IMR-90 (cell line): ENCODE measurements around the gene MAPK1. TPM values are rescaled to one million over a fixed set of nuclear protein-coding genes. Genes with fewer than 3 reads are reported as not detected.
A peak's percentile ranks its signal among the peaks of the same experiment; 100 is the strongest.

Source experiments
- ATAC-seq: fragments of 200-7000 bp; cut with Tn5 transposase; 2 replicates; pipeline ENCODE4 v1.9.1; 2020; ENCODE audit warnings: low read depth, mild to moderate bottlenecking, moderate library complexity
- BruUV-seq: library from RNA; stranded (reverse); fragments of 400-500 nt; replicated peaks from 2 replicates; lab custom pipeline; 2021; lab: Mats Ljungman, UMichigan
- CTCF ChIA-PET: fragments of 300-600 bp; formaldehyde crosslinking; extraction: SDS; loops from one replicate; lab custom pipeline; 2021; ENCODE audit warnings: antibody characterized with exemption; lab: Yijun Ruan, JAX
- POLR2A ChIA-PET: fragments of 300-600 bp; sonication (Branson Sonifier 250); formaldehyde crosslinking; loops from one replicate; lab custom pipeline; 2022; ENCODE audit warnings: antibody characterized with exemption; ENCODE audit not compliant: unreplicated experiment; lab: Charles Lee
- DNase-seq: peaks from one replicate; pipeline ENCODE4 v3.0.0; 2013
- H2AFZ ChIP-seq: replicated peaks from 2 replicates; pipeline ENCODE3; 2013; ENCODE audit warnings: low read length, mild to moderate bottlenecking; ENCODE audit not compliant: poor library complexity
- H2AK5ac ChIP-seq: 2 replicates; pipeline ENCODE4 v1.6.1; 2013; ENCODE audit warnings: low read depth, low read length, inconsistent platforms
- H2AK9ac ChIP-seq: replicated peaks from 2 replicates; pipeline ENCODE3; 2013; ENCODE audit warnings: mild to moderate bottlenecking, low read depth, low read length, moderate library complexity; ENCODE audit not compliant: poor library complexity
- H2BK120ac ChIP-seq: 2 replicates; pipeline ENCODE4 v1.6.1; 2013; ENCODE audit warnings: low read depth, low read length, inconsistent platforms
- H2BK15ac ChIP-seq: 3 replicates; pipeline ENCODE4 v1.6.1; 2013; ENCODE audit warnings: low read depth, low read length, inconsistent platforms
- H2BK20ac ChIP-seq: 2 replicates; pipeline ENCODE4 v1.6.1; 2013; ENCODE audit warnings: low read depth, mild to moderate bottlenecking, inconsistent platforms, low read length, moderate library complexity
- H2BK5ac ChIP-seq: 2 replicates; pipeline ENCODE4 v1.6.1; 2013; ENCODE audit warnings: mild to moderate bottlenecking, low read depth, low read length, inconsistent platforms; ENCODE audit not compliant: poor library complexity, severe bottlenecking
- H3K14ac ChIP-seq: replicated peaks from 2 replicates; pipeline ENCODE4 v1.6.1; 2013; ENCODE audit warnings: low read depth, low read length, inconsistent platforms
- H3K18ac ChIP-seq: 2 replicates; pipeline ENCODE4 v1.6.1; 2013; ENCODE audit warnings: low read depth, low read length, control low read depth
- H3K23ac ChIP-seq: 2 replicates; pipeline ENCODE4 v1.6.1; 2013; ENCODE audit warnings: low read depth, low read length, inconsistent platforms
- H3K27ac ChIP-seq: 2 replicates; pipeline ENCODE4 v1.5.1; 2013; ENCODE audit warnings: mild to moderate bottlenecking, control low read depth, low read length; ENCODE audit not compliant: insufficient read depth
- H3K27me3 ChIP-seq: 2 replicates; pipeline ENCODE4 v1.6.1; 2013; ENCODE audit warnings: low read length; ENCODE audit not compliant: control insufficient read depth, insufficient read depth
- H3K36me3 ChIP-seq: 2 replicates; pipeline ENCODE4 v1.6.1; 2013; ENCODE audit warnings: low read length, mixed read lengths; ENCODE audit not compliant: control insufficient read depth, insufficient read depth
- H3K4ac ChIP-seq: 2 replicates; pipeline ENCODE4 v1.6.1; 2013; ENCODE audit warnings: low read depth, low read length, inconsistent platforms
- H3K4me1 ChIP-seq: 2 replicates; pipeline ENCODE4 v1.6.1; 2013; ENCODE audit warnings: low read length, mixed read lengths; ENCODE audit not compliant: control insufficient read depth, insufficient read depth
- H3K4me2 ChIP-seq: 2 replicates; pipeline ENCODE4 v1.6.1; 2013; ENCODE audit warnings: low read depth, mild to moderate bottlenecking, control low read depth, low read length, moderate library complexity
- H3K4me3 ChIP-seq: 2 replicates; pipeline ENCODE4 v1.5.1; 2013; ENCODE audit warnings: low read depth, mild to moderate bottlenecking, control low read depth, low read length, moderate library complexity; ENCODE audit not compliant: insufficient read depth
- H3K56ac ChIP-seq: 2 replicates; pipeline ENCODE4 v1.6.1; 2013; ENCODE audit warnings: low read length, inconsistent platforms; ENCODE audit not compliant: insufficient read depth; ENCODE audit errors: extremely low read depth
- H3K79me1 ChIP-seq, 2 experiments: 2 replicates each; pipeline ENCODE4 v1.6.1; 2013; ENCODE audit warnings: low read length in 2 of 2, inconsistent platforms in 1 of 2, low read depth in 1 of 2
- H3K9ac ChIP-seq: 2 replicates; pipeline ENCODE4 v1.6.1; 2013; ENCODE audit warnings: low read depth, low read length, control low read depth
- H3K9me1 ChIP-seq: 2 replicates; pipeline ENCODE4 v1.6.1; 2013; ENCODE audit warnings: low read length, inconsistent platforms; ENCODE audit not compliant: insufficient read depth
- H3K9me3 ChIP-seq: 2 replicates; pipeline ENCODE4 v1.6.1; 2013; ENCODE audit warnings: low read length; ENCODE audit not compliant: control insufficient read depth, insufficient read depth
- H4K20me1 ChIP-seq: 2 replicates; pipeline ENCODE4 v1.6.1; 2013; ENCODE audit warnings: low read length, inconsistent platforms; ENCODE audit not compliant: insufficient read depth
- H4K5ac ChIP-seq: 2 replicates; pipeline ENCODE4 v1.6.1; 2013; ENCODE audit warnings: mild to moderate bottlenecking, low read depth, low read length, control low read depth
- H4K8ac ChIP-seq, 2 experiments: 2 replicates each; pipeline ENCODE4 v1.6.1; 2013; ENCODE audit warnings: low read depth in 2 of 2, low read length in 2 of 2, control low read depth in 1 of 2, inconsistent platforms in 1 of 2
- H4K91ac ChIP-seq: 2 replicates; pipeline ENCODE4 v1.6.1; 2013; ENCODE audit warnings: low read depth, low read length, inconsistent platforms; ENCODE audit not compliant: insufficient read depth
- BHLHE40 ChIP-seq: fragments of 150-350 bp; IDR thresholded peaks from 2 replicates; pipeline ENCODE4 v1.6.1; 2016; ENCODE audit warnings: mild to moderate bottlenecking, low read depth, low read length
- CTCF ChIP-seq: conservative IDR thresholded peaks from 2 replicates; pipeline ENCODE4 v1.5.1; 2012; ENCODE audit warnings: mild to moderate bottlenecking, low read depth, low read length, improper control_type of control experiment
- FOS ChIP-seq: fragments of 150-350 bp; IDR thresholded peaks from 2 replicates; pipeline ENCODE4 v1.6.1; 2016; ENCODE audit warnings: low read depth, low read length
- MAZ ChIP-seq: IDR thresholded peaks from 2 replicates; pipeline ENCODE4 v1.6.1; 2012; ENCODE audit warnings: low read depth, mild to moderate bottlenecking, low read length, improper control_type of control experiment, moderate library complexity, borderline replicate concordance
- POLR2A ChIP-seq: IDR thresholded peaks from 2 replicates; pipeline ENCODE4 v1.6.1; 2012; ENCODE audit warnings: mild to moderate bottlenecking, low read depth, low read length
- RAD21 ChIP-seq: IDR thresholded peaks from 2 replicates; pipeline ENCODE4 v1.6.1; 2012; ENCODE audit warnings: low read length, improper control_type of control experiment
- WGBS, 2 experiments: methylation state at CpG; one replicate each; pipeline versions ENCODE4 v1.1.5 to v1.1.7; 2013; ENCODE audit warnings: missing lambda C conversion rate in 2 of 2; ENCODE audit not compliant: insufficient read length in 1 of 2; ENCODE audit errors: extremely low coverage in 2 of 2; 5-methylcytosine and 5-hydroxymethylcytosine counted together
- dilution Hi-C: fragments of 300-500 bp; cut with HindIII; formaldehyde crosslinking; loops from one replicate; pipeline ENCODE4 v1.14.3; 2018; ENCODE audit warnings: low sequenced_read_pairs; ENCODE audit not compliant: unreplicated experiment
- in situ Hi-C: fragments of 300-500 bp; cut with MboI; formaldehyde crosslinking; loops from 3 replicates; pipeline ENCODE4 v1.14.3; 2019; ENCODE audit warnings: low sequenced_read_pairs, inconsistent platforms, mixed read lengths
- intact Hi-C: fragments of 100-400 bp; cut with micrococcal nuclease; formaldehyde crosslinking; loops from 2 replicates; pipeline ENCODE4 v1.10.0; 2022
- polyA plus RNA-seq, 3 experiments: library from polyadenylated mRNA; depleted of rRNA; stranded (reverse); fragments of >200 nt; gene quantifications; 2 replicates each; pipeline ENCODE4 v1.2.3, GENCODE V29; 2012; ENCODE audit warnings: low replicate concordance in 1 of 3
- total RNA-seq: library from RNA; depleted of rRNA; stranded (reverse); fragments of >200 nt; gene quantifications from 2 replicates; pipeline ENCODE4 v1.2.3, GENCODE V29; 2012
- TF ChIP-seq, protein P1 (sequence below): fragments of 150-350 bp; IDR thresholded peaks from 2 replicates; pipeline ENCODE4 v1.6.1; 2016; ENCODE audit warnings: low read depth, mild to moderate bottlenecking, low read length, moderate library complexity, borderline replicate concordance

The MAPK1 gene
- total and polyA plus RNA-seq, 2 of the 4 experiments (the other 2 are of a cell fraction), result 41.0 to 51.3 TPM

DNA sequence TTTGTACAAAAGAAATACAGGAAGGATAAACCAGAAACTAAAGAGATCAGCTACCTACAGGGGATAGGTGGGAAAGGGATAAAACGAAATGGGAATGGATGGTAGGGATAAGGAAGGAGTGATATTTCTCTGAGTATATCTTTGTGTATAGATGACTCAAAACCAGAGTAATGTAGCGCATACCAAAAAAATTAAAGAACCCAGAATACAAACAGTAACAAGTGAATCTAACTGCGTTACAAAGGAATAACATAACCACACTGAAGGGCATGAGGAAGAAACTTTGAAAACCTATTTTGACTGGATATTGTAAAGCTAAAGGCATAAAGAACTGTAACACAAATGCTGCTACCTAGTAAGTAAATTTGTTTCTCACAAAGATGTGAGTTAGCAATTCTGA, 37.9 kb downstream of the MAPK1 start:
- peak overlapping the region; percentile 40 for H2BK5ac ChIP-seq
- no peak overlapping the region for H2BK20ac ChIP-seq
- in situ Hi-C loops, result no loop called here
- H3K18ac ChIP-seq, result no peak overlapping the region
- H3K56ac ChIP-seq, result no peak overlapping the region
- no peak overlapping the region for H2AK9ac ChIP-seq
- no peak overlapping the region for H3K4me3 ChIP-seq
- H3K23ac ChIP-seq, result no peak overlapping the region
- H2BK120ac ChIP-seq, result no peak overlapping the region
- DNase-seq (peak; percentile 60), ATAC-seq (peak; percentile 84)
- peaks cover 16% of the 10 kb centered on the region for H3K4me1 ChIP-seq
- H3K27ac ChIP-seq, result no peak overlapping the region
- H4K91ac ChIP-seq, result no peak overlapping the region
- no TSS peak for BruUV-seq
- H3K4ac ChIP-seq, result no peak overlapping the region
- 100% methylated on average over 1 of the region's 3 CpGs; no CpG with 5 or more reads in 1 of the 2 experiments for WGBS, 2 experiments
- no peak for TF ChIP-seq POLR2A
- TF ChIP-seq CTCF, result no peak
- TF ChIP-seq FOS, result no peak
- no peak for TF ChIP-seq RAD21
- TF ChIP-seq, protein P1, sequence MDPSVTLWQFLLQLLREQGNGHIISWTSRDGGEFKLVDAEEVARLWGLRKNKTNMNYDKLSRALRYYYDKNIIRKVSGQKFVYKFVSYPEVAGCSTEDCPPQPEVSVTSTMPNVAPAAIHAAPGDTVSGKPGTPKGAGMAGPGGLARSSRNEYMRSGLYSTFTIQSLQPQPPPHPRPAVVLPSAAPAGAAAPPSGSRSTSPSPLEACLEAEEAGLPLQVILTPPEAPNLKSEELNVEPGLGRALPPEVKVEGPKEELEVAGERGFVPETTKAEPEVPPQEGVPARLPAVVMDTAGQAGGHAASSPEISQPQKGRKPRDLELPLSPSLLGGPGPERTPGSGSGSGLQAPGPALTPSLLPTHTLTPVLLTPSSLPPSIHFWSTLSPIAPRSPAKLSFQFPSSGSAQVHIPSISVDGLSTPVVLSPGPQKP, result no peak
- no peak for TF ChIP-seq MAZ
- TF ChIP-seq BHLHE40, result no peak
- H3K79me1 ChIP-seq, result peaks cover 31 to 83% of the 10 kb centered on the region in 2 experiments
- intact Hi-C loops, result no loop called here
- no peak overlapping the region for H2BK15ac ChIP-seq
- POLR2A ChIA-PET, result no interaction called here
- H3K4me2 ChIP-seq, result peak overlapping the region; percentile 66; the same call in 1 of the 2 replicates
- no peak overlapping the region for H3K14ac ChIP-seq
- dilution Hi-C loops, result no loop called here
- H3K27me3 ChIP-seq, result no peaks in the 10 kb centered on the region
- H4K8ac ChIP-seq, result no peak overlapping the region
- no peak overlapping the region for H2AFZ ChIP-seq
- no peaks in the 10 kb centered on the region for H3K36me3 ChIP-seq
- H2AK5ac ChIP-seq, result no peak overlapping the region
- peaks cover 95% of the 10 kb centered on the region for H4K20me1 ChIP-seq
- H3K9ac ChIP-seq, result no peak overlapping the region
- H3K9me3 ChIP-seq, result no peaks in the 10 kb centered on the region
- H4K5ac ChIP-seq, result no peak overlapping the region
- CTCF ChIA-PET, result interaction anchor here (0.5 kb wide), 1 partner anchor 118 kb away, joined by 3 read pairs; no protein-coding TSS in a partner anchor
- H3K9me1 ChIP-seq, result peaks cover 29% of the 10 kb centered on the region
